ENCODE results near the gene ABHD12. TPM values are rescaled to one million over a fixed set of nuclear protein-coding genes. Genes with fewer than 3 reads are reported as not detected.

ABHD12 gene
- polyA plus RNA-seq (2013, experiment 1 of 2), result 71.9 TPM
- polyA plus RNA-seq (2013, experiment 2 of 2), result 74.0 TPM

- no peaks in the 10 kb centered on the region for H3K27me3 ChIP-seq (ENCODE audit: control insufficient read depth in 1 of 2, insufficient read depth in 1 of 2, low read length in 2 of 2)
These were observed at the start of gene ABHD12 for GRCh38 chr20:25390538-25391528. Gene ABHD12 (minus strand): TSS chr20:25390835. CDS start chr20:25390703, 132 bp downstream.

DNA sequence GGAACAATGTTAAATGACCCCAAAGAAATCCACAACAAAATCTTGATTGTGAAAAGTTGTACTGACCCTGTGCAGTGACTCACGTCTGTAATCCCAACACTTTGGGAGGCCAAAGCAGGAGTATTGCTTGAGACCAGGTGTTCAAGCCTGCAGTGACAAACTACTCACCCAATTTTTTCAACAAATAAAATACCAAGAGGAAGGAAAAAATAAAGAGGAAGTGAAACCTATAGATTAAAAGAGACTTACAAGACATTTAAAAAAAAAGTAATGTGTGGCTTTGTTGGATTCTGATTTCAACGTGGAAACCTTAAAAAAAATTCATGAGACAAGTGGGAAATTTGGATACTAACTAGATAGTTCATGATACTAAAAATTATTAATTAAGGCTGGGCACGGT, 48.7 kb upstream of the ABHD12 start:
- Histone ChIP-seq H2BK5ac (ENCODE audit: low read depth, low read length, poor library complexity, severe bottlenecking) (no peak overlapping the region), H3K9me3 (ENCODE audit: control insufficient read depth, low read length) (no peaks in the 10 kb centered on the region), H3K4ac (ENCODE audit: low read depth in 1 of 2, low read length in 2 of 2) (no peak overlapping the region), H4K91ac (ENCODE audit: low read length) (no peak overlapping the region), H2BK12ac (ENCODE audit: low read length in 2 of 2) (no peak overlapping the region), H3K4me2 (ENCODE audit: low read length, poor library complexity, severe bottlenecking) (no peak overlapping the region), H4K8ac (ENCODE audit: low read length) (no peak overlapping the region), H3K4me1 (ENCODE audit: control insufficient read depth, insufficient read depth, low read depth, low read length) (peaks cover 3% of the 10 kb centered on the region), H3K18ac (ENCODE audit: low read depth in 1 of 2, low read length in 2 of 2) (no peak overlapping the region), H3K9ac (ENCODE audit: low read length) (no peak overlapping the region), H3K36me3 (ENCODE audit: control insufficient read depth in 1 of 2, insufficient read depth in 2 of 2, low read depth in 1 of 2, low read length in 2 of 2) (peaks cover 0 to 5% of the 10 kb centered on the region in 2 experiments), H3K23ac (ENCODE audit: low read length in 2 of 2) (no peak overlapping the region), H2BK15ac (ENCODE audit: low read depth, poor library complexity, severe bottlenecking) (no peak overlapping the region), H3K27ac (ENCODE audit: low read length, poor library complexity, severe bottlenecking) (no peak overlapping the region), H3K4me3 (ENCODE audit: insufficient read depth in 1 of 2, low read depth in 1 of 2, low read length in 2 of 2) (no peak overlapping the region), H2BK120ac (ENCODE audit: low read depth, low read length) (no peak overlapping the region), H2AFZ (ENCODE audit: low read depth, low read length) (no peak overlapping the region), H3K14ac (ENCODE audit: low read length in 2 of 2) (no peak overlapping the region), H3K79me1 (replicated peaks; ENCODE audit: low read length, poor library complexity, severe bottlenecking) (peaks cover 3% of the 10 kb centered on the region), H3K27me3 (ENCODE audit: control insufficient read depth in 1 of 2, insufficient read depth in 1 of 2, low read length in 2 of 2) (no peaks in the 10 kb centered on the region), H2AK5ac (ENCODE audit: low read length, severe bottlenecking) (no peak overlapping the region)
- no peak for DNase-seq
- 82% methylated on average over 2 of the region's 3 CpGs for WGBS

More at GRCh38 chr20:25390538-25391528, at the start of gene ABHD12:
- H4K91ac ChIP-seq (ENCODE audit: low read length), result peak within 1 kb of the TSS; percentile 75
- peak within 1 kb of the TSS in 1 of 2 experiments; percentile 54 for H2BK12ac ChIP-seq (ENCODE audit: low read length in 2 of 2)
- peak within 1 kb of the TSS; percentile 85 for H2BK120ac ChIP-seq (ENCODE audit: low read depth, low read length)
- H3K9me3 ChIP-seq (ENCODE audit: control insufficient read depth, low read length), result no peaks in the 10 kb centered on the region
- peak within 1 kb of the TSS; percentile 99 for H2BK15ac ChIP-seq (ENCODE audit: low read depth, poor library complexity, severe bottlenecking)
- no peak within 1 kb of the TSS for H2AK5ac ChIP-seq (ENCODE audit: low read length, severe bottlenecking)
- H3K4ac ChIP-seq (ENCODE audit: low read depth in 1 of 2, low read length in 2 of 2), result peak within 1 kb of the TSS; percentile 64 to 85
- H3K23ac ChIP-seq (ENCODE audit: low read length in 2 of 2), result peak within 1 kb of the TSS; percentile 89 to 92
- peak within 1 kb of the TSS; percentile 82 for H3K27ac ChIP-seq (ENCODE audit: low read length, poor library complexity, severe bottlenecking)
- peak within 1 kb of the TSS in 1 of 2 experiments; percentile 98 for H3K14ac ChIP-seq (ENCODE audit: low read length in 2 of 2)
- no peaks in the 10 kb centered on the region for H3K79me1 ChIP-seq (replicated peaks; ENCODE audit: low read length, poor library complexity, severe bottlenecking)
- peak within 1 kb of the TSS; percentile 85 for H2AFZ ChIP-seq (ENCODE audit: low read depth, low read length)
- H3K4me1 ChIP-seq (ENCODE audit: control insufficient read depth, insufficient read depth, low read depth, low read length), result peaks cover 5% of the 10 kb centered on the region
- WGBS, result under 1% methylated on average over 49 of the region's 91 CpGs
- peak within 1 kb of the TSS; percentile 96 for H3K9ac ChIP-seq (ENCODE audit: low read length)
- H3K4me3 ChIP-seq (ENCODE audit: insufficient read depth in 1 of 2, low read depth in 1 of 2, low read length in 2 of 2), result peak within 1 kb of the TSS; percentile 85 to 97
- H3K18ac ChIP-seq (ENCODE audit: low read depth in 1 of 2, low read length in 2 of 2), result peak within 1 kb of the TSS; percentile 90 to 96
- H2BK5ac ChIP-seq (ENCODE audit: low read depth, low read length, poor library complexity, severe bottlenecking), result peak within 1 kb of the TSS; percentile 44
- peak within 1 kb of the TSS; percentile 96 for H4K8ac ChIP-seq (ENCODE audit: low read length)
- H3K36me3 ChIP-seq (ENCODE audit: control insufficient read depth in 1 of 2, insufficient read depth in 2 of 2, low read depth in 1 of 2, low read length in 2 of 2), result peaks cover 0 to 5% of the 10 kb centered on the region in 2 experiments
- DNase-seq, result peak; percentile 97
- H3K4me2 ChIP-seq (ENCODE audit: low read length, poor library complexity, severe bottlenecking), result peak within 1 kb of the TSS; percentile 92

DNA sequence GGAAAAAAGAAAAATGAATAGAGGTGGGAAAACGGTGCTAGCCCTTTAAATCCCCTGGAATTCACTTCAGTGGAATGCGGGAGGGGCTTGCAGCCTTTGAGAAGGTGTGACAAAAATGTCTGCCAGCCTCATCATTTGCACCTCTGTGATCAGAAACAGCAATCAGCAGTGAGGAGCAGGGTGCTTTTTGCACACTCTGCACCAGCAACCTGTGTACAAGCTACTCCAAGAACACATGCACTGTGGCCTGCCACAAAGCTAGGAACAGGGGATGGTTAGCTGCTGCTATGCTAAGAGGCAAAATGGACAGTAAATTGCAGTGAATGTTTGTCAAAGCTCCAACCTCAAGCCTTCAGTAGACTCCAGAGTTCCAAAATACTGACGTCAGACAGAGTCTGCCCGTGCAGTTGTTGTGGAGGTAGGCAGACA, 46.5 kb upstream of the ABHD12 start:
- H2BK12ac ChIP-seq (ENCODE audit: low read length in 2 of 2), result no peak overlapping the region
- peaks cover 3% of the 10 kb centered on the region for H3K79me1 ChIP-seq (replicated peaks; ENCODE audit: low read length, poor library complexity, severe bottlenecking)
- no peak overlapping the region for H2BK15ac ChIP-seq (ENCODE audit: low read depth, poor library complexity, severe bottlenecking)
- H2BK5ac ChIP-seq (ENCODE audit: low read depth, low read length, poor library complexity, severe bottlenecking), result no peak overlapping the region
- H3K27ac ChIP-seq (ENCODE audit: low read length, poor library complexity, severe bottlenecking), result peak overlapping the region; percentile 73
- H3K9me3 ChIP-seq (ENCODE audit: control insufficient read depth, low read length), result no peaks in the 10 kb centered on the region
- no peak overlapping the region for H4K91ac ChIP-seq (ENCODE audit: low read length)
- H3K4me3 ChIP-seq (ENCODE audit: insufficient read depth in 1 of 2, low read depth in 1 of 2, low read length in 2 of 2), result no peak overlapping the region
- no peaks in the 10 kb centered on the region for H3K27me3 ChIP-seq (ENCODE audit: control insufficient read depth in 1 of 2, insufficient read depth in 1 of 2, low read length in 2 of 2)
- H4K8ac ChIP-seq (ENCODE audit: low read length), result no peak overlapping the region
- no peak overlapping the region for H3K23ac ChIP-seq (ENCODE audit: low read length in 2 of 2)
- H2BK120ac ChIP-seq (ENCODE audit: low read depth, low read length), result no peak overlapping the region
- peak overlapping the region in 1 of 2 experiments; percentile 0 for H3K18ac ChIP-seq (ENCODE audit: low read depth in 1 of 2, low read length in 2 of 2)
- H3K14ac ChIP-seq (ENCODE audit: low read length in 2 of 2), result no peak overlapping the region
- H3K4me1 ChIP-seq (ENCODE audit: control insufficient read depth, insufficient read depth, low read depth, low read length), result peaks cover 3% of the 10 kb centered on the region
- peaks cover 0 to 5% of the 10 kb centered on the region in 2 experiments for H3K36me3 ChIP-seq (ENCODE audit: control insufficient read depth in 1 of 2, insufficient read depth in 2 of 2, low read depth in 1 of 2, low read length in 2 of 2)
- no peak overlapping the region for H2AK5ac ChIP-seq (ENCODE audit: low read length, severe bottlenecking)
- 63% methylated on average over 3 of the region's 4 CpGs for WGBS
- H2AFZ ChIP-seq (ENCODE audit: low read depth, low read length), result no peak overlapping the region
- no peak overlapping the region for H3K9ac ChIP-seq (ENCODE audit: low read length)
- no peak for DNase-seq
- H3K4me2 ChIP-seq (ENCODE audit: low read length, poor library complexity, severe bottlenecking), result peak overlapping the region; percentile 48
- H3K4ac ChIP-seq (ENCODE audit: low read depth in 1 of 2, low read length in 2 of 2), result no peak overlapping the region

GRCh38 chr20:25424536-25424935, 33.9 kb upstream of the ABHD12 start:
- H2BK5ac ChIP-seq (ENCODE audit: low read depth, low read length, poor library complexity, severe bottlenecking), result no peak overlapping the region
- H3K9me3 ChIP-seq (ENCODE audit: control insufficient read depth, low read length), result no peaks in the 10 kb centered on the region
- no peak overlapping the region for H3K14ac ChIP-seq (ENCODE audit: low read length in 2 of 2)
- H2BK12ac ChIP-seq (ENCODE audit: low read length in 2 of 2), result no peak overlapping the region
- no peak overlapping the region for H4K8ac ChIP-seq (ENCODE audit: low read length)
- 100% methylated on average over 1 of the region's 3 CpGs for WGBS
- H3K4me2 ChIP-seq (ENCODE audit: low read length, poor library complexity, severe bottlenecking), result no peak overlapping the region
- no peaks in the 10 kb centered on the region for H3K4me1 ChIP-seq (ENCODE audit: control insufficient read depth, insufficient read depth, low read depth, low read length)
- DNase-seq, result no peak
- no peak overlapping the region for H4K91ac ChIP-seq (ENCODE audit: low read length)
- H3K18ac ChIP-seq (ENCODE audit: low read depth in 1 of 2, low read length in 2 of 2), result no peak overlapping the region
- H2AK5ac ChIP-seq (ENCODE audit: low read length, severe bottlenecking), result no peak overlapping the region
- peaks cover 8 to 10% of the 10 kb centered on the region in 2 experiments for H3K36me3 ChIP-seq (ENCODE audit: control insufficient read depth in 1 of 2, insufficient read depth in 2 of 2, low read depth in 1 of 2, low read length in 2 of 2)
- H3K4me3 ChIP-seq (ENCODE audit: insufficient read depth in 1 of 2, low read depth in 1 of 2, low read length in 2 of 2), result no peak overlapping the region
- H3K79me1 ChIP-seq (replicated peaks; ENCODE audit: low read length, poor library complexity, severe bottlenecking), result peaks cover 2% of the 10 kb centered on the region
- no peak overlapping the region for H3K9ac ChIP-seq (ENCODE audit: low read length)
- H2BK15ac ChIP-seq (ENCODE audit: low read depth, poor library complexity, severe bottlenecking), result no peak overlapping the region
- no peaks in the 10 kb centered on the region for H3K27me3 ChIP-seq (ENCODE audit: control insufficient read depth in 1 of 2, insufficient read depth in 1 of 2, low read length in 2 of 2)
- no peak overlapping the region for H3K23ac ChIP-seq (ENCODE audit: low read length in 2 of 2)
- no peak overlapping the region for H2BK120ac ChIP-seq (ENCODE audit: low read depth, low read length)
- no peak overlapping the region for H3K4ac ChIP-seq (ENCODE audit: low read depth in 1 of 2, low read length in 2 of 2)
- H3K27ac ChIP-seq (ENCODE audit: low read length, poor library complexity, severe bottlenecking), result no peak overlapping the region
- no peak overlapping the region for H2AFZ ChIP-seq (ENCODE audit: low read depth, low read length)

Data from mesenchymal stem cell (in vitro differentiated cells and primary cell).